ENCODE measurements around the gene P2RX2.

- TF ChIP-seq, protein P1, sequence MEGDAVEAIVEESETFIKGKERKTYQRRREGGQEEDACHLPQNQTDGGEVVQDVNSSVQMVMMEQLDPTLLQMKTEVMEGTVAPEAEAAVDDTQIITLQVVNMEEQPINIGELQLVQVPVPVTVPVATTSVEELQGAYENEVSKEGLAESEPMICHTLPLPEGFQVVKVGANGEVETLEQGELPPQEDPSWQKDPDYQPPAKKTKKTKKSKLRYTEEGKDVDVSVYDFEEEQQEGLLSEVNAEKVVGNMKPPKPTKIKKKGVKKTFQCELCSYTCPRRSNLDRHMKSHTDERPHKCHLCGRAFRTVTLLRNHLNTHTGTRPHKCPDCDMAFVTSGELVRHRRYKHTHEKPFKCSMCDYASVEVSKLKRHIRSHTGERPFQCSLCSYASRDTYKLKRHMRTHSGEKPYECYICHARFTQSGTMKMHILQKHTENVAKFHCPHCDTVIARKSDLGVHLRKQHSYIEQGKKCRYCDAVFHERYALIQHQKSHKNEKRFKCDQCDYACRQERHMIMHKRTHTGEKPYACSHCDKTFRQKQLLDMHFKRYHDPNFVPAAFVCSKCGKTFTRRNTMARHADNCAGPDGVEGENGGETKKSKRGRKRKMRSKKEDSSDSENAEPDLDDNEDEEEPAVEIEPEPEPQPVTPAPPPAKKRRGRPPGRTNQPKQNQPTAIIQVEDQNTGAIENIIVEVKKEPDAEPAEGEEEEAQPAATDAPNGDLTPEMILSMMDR (conservative IDR thresholded peaks at IDR 0.05 in 1 of 2, IDR thresholded peaks at IDR 0.05 in 1 of 2; ENCODE audit: low read depth in 1 of 2, low read length in 2 of 2), result no peak
- TF ChIP-seq EZH2 (IDR thresholded peaks at IDR 0.05; ENCODE audit: low read length, missing control alignments), result no peak
These were observed 46.5 kb downstream of the P2RX2 start for GRCh38 chr12:132665149-132665491.

All from fibroblast of lung (primary cell).